Measurements from ENCODE around the gene ATAD3C.
"Not testable (repeated sequence)": the region's sequence is repeated elsewhere in the genome, so short reads cannot be mapped to it uniquely, and the experiment has no call there.

GRCh38 chr1:1481811-1482210 lies 32.3 kb downstream of the ATAD3C start:
- not testable (repeated sequence) for TF ChIP-seq CTCF, POLR2A (IDR thresholded peaks at IDR 0.05)

Data from adrenal gland (tissue), 5 donors.